ENCODE measurements around the gene HLA-DOA.

DNA sequence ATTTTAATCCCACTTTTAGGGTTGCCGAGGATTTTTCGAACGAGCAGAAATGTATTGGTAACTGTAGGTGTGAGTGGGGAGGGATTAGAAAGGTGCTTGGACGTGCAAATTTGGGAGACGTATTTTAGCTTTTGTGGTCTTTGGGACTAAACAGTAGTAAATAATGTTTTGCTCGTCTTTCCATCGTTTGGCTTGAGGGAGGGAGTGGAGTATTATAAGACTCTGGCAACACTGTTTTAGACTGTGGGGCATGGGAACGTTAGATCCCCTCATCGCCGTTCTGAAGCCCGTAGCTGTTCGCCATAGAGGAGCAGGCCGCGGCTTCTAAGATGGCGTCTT lies 38.2 kb downstream of the HLA-DOA start:
- TF ChIP-seq, protein P1, sequence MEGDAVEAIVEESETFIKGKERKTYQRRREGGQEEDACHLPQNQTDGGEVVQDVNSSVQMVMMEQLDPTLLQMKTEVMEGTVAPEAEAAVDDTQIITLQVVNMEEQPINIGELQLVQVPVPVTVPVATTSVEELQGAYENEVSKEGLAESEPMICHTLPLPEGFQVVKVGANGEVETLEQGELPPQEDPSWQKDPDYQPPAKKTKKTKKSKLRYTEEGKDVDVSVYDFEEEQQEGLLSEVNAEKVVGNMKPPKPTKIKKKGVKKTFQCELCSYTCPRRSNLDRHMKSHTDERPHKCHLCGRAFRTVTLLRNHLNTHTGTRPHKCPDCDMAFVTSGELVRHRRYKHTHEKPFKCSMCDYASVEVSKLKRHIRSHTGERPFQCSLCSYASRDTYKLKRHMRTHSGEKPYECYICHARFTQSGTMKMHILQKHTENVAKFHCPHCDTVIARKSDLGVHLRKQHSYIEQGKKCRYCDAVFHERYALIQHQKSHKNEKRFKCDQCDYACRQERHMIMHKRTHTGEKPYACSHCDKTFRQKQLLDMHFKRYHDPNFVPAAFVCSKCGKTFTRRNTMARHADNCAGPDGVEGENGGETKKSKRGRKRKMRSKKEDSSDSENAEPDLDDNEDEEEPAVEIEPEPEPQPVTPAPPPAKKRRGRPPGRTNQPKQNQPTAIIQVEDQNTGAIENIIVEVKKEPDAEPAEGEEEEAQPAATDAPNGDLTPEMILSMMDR (conservative IDR thresholded peaks at IDR 0.05; ENCODE audit: low read depth, low read length): no peak
- TF ChIP-seq EZH2 (IDR thresholded peaks at IDR 0.05; ENCODE audit: borderline replicate concordance, low read depth, low read length, poor library complexity, severe bottlenecking): no peak
